ENCODE measurements around the gene FAM174B.

Gene FAM174B

DNA sequence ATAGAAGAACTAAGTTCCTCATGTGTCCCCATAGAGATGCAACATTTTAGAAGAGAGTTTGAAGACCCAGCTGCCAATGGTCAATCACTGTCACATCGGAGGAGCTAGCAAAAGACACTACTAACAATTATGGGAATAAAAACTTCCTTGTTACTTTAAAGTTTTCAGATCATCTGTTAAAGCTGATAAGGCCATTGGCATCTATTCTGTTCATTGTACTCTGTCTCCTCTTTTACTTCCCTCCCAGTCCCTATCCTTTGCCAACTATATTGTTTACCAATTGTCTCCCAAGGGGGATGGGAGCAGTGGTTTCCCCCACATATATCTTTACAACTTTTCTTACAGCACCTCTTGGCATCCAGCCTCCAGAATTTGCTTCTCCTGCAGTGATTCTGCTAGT lies 81.0 kb downstream of the FAM174B start:
- DNase-seq, result no peak

DNA sequence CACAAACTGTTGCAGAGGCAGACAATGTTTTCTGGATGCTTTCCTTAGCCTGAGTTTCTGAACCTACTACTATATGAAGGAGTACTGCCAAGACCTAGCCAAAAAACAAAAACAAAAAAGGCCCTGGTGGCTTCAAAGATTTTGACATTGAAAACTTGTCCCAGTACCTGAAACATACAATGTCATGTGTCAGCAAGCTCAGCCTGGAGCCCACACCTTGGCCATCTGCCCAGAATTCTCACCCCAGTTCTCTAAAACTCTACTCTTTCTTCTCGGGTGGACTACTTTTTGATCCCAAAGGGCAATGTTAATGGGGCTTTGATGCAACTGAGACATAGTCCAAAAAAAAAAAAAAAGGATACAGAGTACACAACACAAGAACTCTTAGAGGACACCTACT lies 81.4 kb downstream of the FAM174B start:
- no peak for DNase-seq

DNA sequence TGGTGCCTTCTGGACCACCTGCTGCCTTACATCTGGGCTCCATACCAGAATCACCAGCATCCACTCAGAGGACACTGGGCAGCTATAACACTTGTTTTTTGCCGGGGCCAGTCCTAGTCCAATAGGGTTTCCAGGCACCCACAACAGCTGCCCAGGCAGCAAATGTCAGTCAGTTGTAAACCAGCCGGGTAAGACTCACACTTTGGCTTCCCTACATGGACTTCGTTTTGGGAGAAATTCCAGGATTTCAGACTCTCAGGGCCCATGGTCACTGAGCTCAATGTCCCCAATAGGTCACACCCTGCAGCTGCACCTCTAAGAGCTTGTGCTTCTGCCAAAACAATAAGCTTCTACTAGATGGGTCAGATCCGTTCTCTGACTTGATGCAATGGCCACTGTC lies 83.8 kb downstream of the FAM174B start:
- no peak for DNase-seq

DNA sequence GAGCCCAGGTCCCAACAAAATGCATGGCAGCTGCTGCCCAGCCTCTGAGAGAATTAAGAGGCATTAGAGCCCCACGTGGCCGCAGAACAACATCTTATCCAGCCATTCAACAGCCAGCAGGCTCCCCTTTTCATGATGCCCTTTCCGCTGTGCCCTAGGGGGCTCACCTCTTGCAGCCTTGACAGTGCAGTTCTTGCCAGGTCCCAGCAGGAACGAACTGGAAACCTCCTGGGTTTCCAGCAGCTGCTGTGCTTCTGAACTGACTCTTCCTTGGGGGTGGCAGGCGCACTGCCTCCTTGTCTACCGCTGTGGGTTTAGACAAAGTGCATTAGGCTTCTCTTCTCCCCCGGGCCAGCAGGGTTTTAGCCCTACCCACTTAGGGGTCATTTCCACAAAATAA lies 85.2 kb downstream of the FAM174B start:
- DNase-seq, result no peak

DNA sequence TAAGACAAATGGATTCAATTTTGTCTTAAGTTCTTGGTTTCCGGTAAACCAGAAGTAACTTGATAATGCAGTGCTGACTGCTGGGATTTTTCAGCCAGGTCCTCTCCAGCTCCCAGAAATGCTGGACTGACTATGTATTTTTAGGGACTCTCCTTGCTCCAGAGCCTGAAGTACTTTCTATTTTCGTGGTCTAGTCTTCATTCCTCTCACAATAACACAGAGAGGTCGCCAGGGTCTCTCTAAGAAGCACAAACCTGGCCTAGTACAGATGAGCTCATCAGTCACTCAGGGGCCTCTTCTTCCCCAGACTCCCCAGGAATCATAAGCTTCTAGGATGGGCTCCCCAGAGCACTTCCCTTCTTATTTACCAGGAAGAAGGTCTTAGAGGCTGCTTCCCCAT lies 85.8 kb downstream of the FAM174B start:
- no peak for DNase-seq

All from anterior cingulate cortex (tissue), 58 donors.